ENCODE data around the gene COL4A5. TPM values are rescaled to one million over a fixed set of nuclear protein-coding genes. Genes with fewer than 3 reads are reported as not detected.

COL4A5 gene
- polyA plus RNA-seq, 1 donor = 43.1 TPM

DNA sequence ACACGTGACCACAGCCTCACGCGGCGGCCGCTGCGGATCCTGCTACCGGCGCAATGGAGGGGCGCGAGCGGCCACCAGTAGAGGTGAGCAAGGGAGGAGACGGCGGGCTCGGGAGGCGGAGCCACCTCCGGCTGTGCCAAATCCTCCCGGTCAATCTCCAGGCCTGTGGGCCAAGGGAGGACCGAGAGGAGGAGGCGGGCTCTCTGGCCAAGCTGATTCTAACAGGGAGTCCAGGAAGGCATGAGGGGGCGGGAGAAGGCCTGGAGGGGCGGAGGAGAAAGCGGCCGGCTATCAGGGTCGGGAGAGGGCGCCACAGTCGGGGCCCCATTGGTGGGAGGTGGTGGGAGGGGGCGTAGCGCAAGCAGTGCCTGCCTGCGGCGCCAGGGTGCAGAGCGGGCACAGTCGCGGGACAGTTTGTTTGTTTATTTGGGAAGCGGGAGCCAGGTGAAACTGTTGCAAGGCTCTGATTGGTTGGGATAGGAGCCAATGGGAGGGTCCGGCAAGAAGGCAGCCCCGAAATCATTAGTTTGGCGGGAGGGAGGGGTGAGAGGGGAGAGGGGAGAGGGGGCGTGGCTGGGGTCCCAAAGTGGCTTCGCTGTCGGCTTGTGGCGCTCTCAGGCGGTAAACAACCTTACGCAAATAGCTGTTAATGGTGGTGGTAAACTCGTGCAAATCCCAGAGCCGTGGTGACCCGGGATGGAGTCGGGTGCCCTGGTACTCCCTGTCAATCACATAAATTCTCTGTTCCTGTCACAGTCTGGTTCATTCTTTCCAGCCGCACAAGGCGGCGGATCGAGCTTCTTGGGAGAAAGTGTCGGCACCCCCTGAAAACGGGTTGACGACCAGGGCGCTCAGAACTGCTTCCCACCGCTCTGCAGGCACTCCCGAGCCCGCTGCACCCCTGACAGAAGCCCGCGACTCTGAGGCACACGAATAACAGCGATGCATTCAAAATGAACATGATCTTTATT lies 297.2 kb downstream of the COL4A5 start, which contains the start of gene IRS4:
Gene IRS4 (minus strand): TSS at position 55 of the 971 bp plus-strand sequence.
- peaks cover 55% of the 10 kb centered on the region for H3K27me3 ChIP-seq (ENCODE audit: control insufficient read depth, insufficient read depth, low read length)
- WGBS (ENCODE audit: insufficient coverage, low lambda C conversion rate) = no CpG with 5 or more reads among the region's 62 CpGs
- H3K4me3 ChIP-seq (ENCODE audit: low read length) = peak within 1 kb of the TSS; percentile 31
- peak in 1 of 2 donors; percentile 15 for DNase-seq
- H3K9me3 ChIP-seq (ENCODE audit: control insufficient read depth, low read depth, low read length) = peaks cover 4% of the 10 kb centered on the region
- no peaks in the 10 kb centered on the region for H3K36me3 ChIP-seq (ENCODE audit: control insufficient read depth, insufficient read depth, low read length)
- H3K27ac ChIP-seq (ENCODE audit: low read length) = no peak within 1 kb of the TSS
- H3K4me1 ChIP-seq (ENCODE audit: control insufficient read depth, insufficient read depth, low read length) = peaks cover 2% of the 10 kb centered on the region

- no peak overlapping the region for H3K27ac ChIP-seq (ENCODE audit: low read length)
- DNase-seq = no peak
- no CpG with 5 or more reads among the region's 5 CpGs for WGBS (ENCODE audit: insufficient coverage, low lambda C conversion rate)
- no peaks in the 10 kb centered on the region for H3K36me3 ChIP-seq (ENCODE audit: control insufficient read depth, insufficient read depth, low read length)
- peaks cover under 1% of the 10 kb centered on the region for H3K9me3 ChIP-seq (ENCODE audit: control insufficient read depth, low read depth, low read length)
- H3K4me3 ChIP-seq (ENCODE audit: low read length) = no peak overlapping the region
- peaks cover 2% of the 10 kb centered on the region for H3K4me1 ChIP-seq (ENCODE audit: control insufficient read depth, insufficient read depth, low read length)
- peaks cover 51% of the 10 kb centered on the region for H3K27me3 ChIP-seq (ENCODE audit: control insufficient read depth, insufficient read depth, low read length)
These were observed 298.1 kb downstream of the COL4A5 start for GRCh38 chrX:108737754-108738153.

GRCh38 chrX:108740299-108740774 lies 300.7 kb downstream of the COL4A5 start:
- Histone ChIP-seq H3K9me3 (ENCODE audit: control insufficient read depth, low read depth, low read length) (no peaks in the 10 kb centered on the region), H3K36me3 (ENCODE audit: control insufficient read depth, insufficient read depth, low read length) (no peaks in the 10 kb centered on the region), H3K27me3 (ENCODE audit: control insufficient read depth, insufficient read depth, low read length) (peaks cover 25% of the 10 kb centered on the region), H3K27ac (ENCODE audit: low read length) (no peak overlapping the region), H3K4me3 (ENCODE audit: low read length) (no peak overlapping the region), H3K4me1 (ENCODE audit: control insufficient read depth, insufficient read depth, low read length) (peaks cover 2% of the 10 kb centered on the region)
- DNase-seq = no peak
- WGBS (ENCODE audit: insufficient coverage, low lambda C conversion rate) = no CpG with 5 or more reads among the region's 1 CpG

Other genes starting within 250 kb of the COL4A5 start
- gene COL4A6, start 1.4 kb upstream of the COL4A5 start, polyA plus RNA-seq = 6.8 TPM